GM12878 (cell line): ENCODE data around the gene ACADVL. TPM values are rescaled to one million over a fixed set of nuclear protein-coding genes. Genes with fewer than 3 reads are reported as not detected.

Source experiments
- ATAC-seq: fragments of 200-7000 bp; cut with Tn5 transposase; 3 replicates; pipeline ENCODE4 v1.9.1; 2020; ENCODE audit warnings: mild to moderate bottlenecking, moderate library complexity
- BruUV-seq: library from RNA; stranded (reverse); fragments of 400-500 nt; replicated peaks from 2 replicates; lab custom pipeline; 2021; lab: Mats Ljungman, UMichigan
- CTCF ChIA-PET: fragments of 300-600 bp; sonication (Branson Sonifier 250); formaldehyde crosslinking; extraction: SDS; loops from one replicate; lab custom pipeline; 2021; ENCODE audit warnings: inconsistent platforms; lab: Yijun Ruan, JAX
- POLR2A ChIA-PET: fragments of 350-600 bp; formaldehyde crosslinking; extraction: SDS; loops from one replicate; lab custom pipeline; 2021; ENCODE audit warnings: inconsistent platforms; lab: Charles Lee
- RAD21 ChIA-PET: fragments of 300-600 bp; sonication (Branson Sonifier 250); formaldehyde crosslinking; loops from one replicate; lab custom pipeline; 2023; ENCODE audit warnings: antibody characterized with exemption; ENCODE audit not compliant: unreplicated experiment; lab: Charles Lee
- SMC1A ChIA-PET: fragments of 300-600 bp; sonication (Branson Sonifier 250); formaldehyde crosslinking; loops from one replicate; lab custom pipeline; 2023; ENCODE audit not compliant: unreplicated experiment, uncharacterized antibody; lab: Charles Lee
- DNase-seq: peaks from one replicate; pipeline ENCODE4 v3.0.0-alpha.2; 2011; ENCODE audit warnings: low read depth, low spot score
- FAIRE-seq: peaks from 3 replicates; lab custom pipeline; 2011; peaks lifted over from hg19 to GRCh38; lab: Jason Lieb, UNC
- H2AFZ ChIP-seq: 2 replicates; pipeline ENCODE4 v1.6.0; 2011; ENCODE audit warnings: low read depth, low read length, control low read depth; ENCODE audit not compliant: control insufficient read depth
- H3K27ac ChIP-seq: 2 replicates; pipeline ENCODE4 v1.5.1; 2011; ENCODE audit warnings: control low read depth; ENCODE audit not compliant: control insufficient read depth, insufficient read depth
- H3K27me3 ChIP-seq, 2 experiments: replicated peaks in 1 of 2; 2 replicates each; pipeline versions ENCODE4 v1.6.0 to v1.6.1; 2011; ENCODE audit warnings: low read length in 1 of 2; ENCODE audit not compliant: control insufficient read depth in 2 of 2, insufficient read depth in 2 of 2
- H3K36me3 ChIP-seq, 2 experiments: 2 replicates each; pipeline ENCODE4 v1.5.1; 2011; ENCODE audit warnings: low read length in 1 of 2; ENCODE audit not compliant: control insufficient read depth in 2 of 2, insufficient read depth in 2 of 2
- H3K4me1 ChIP-seq: 2 replicates; pipeline ENCODE4 v1.6.1; 2011; ENCODE audit warnings: mild to moderate bottlenecking, low read length, moderate library complexity, mixed read lengths; ENCODE audit not compliant: control insufficient read depth, insufficient read depth
- H3K4me2 ChIP-seq: 2 replicates; pipeline ENCODE4 v1.6.0; 2011; ENCODE audit warnings: control low read depth; ENCODE audit not compliant: control insufficient read depth, insufficient read depth
- H3K4me3 ChIP-seq: fragments of 200-600 bp; sonication (generic); 2 replicates; pipeline ENCODE4 v1.5.1; 2016
- H3K79me2 ChIP-seq: 2 replicates; pipeline ENCODE4 v1.6.0; 2011; ENCODE audit warnings: low read length; ENCODE audit not compliant: control insufficient read depth, insufficient read depth
- H3K9ac ChIP-seq: 2 replicates; pipeline ENCODE4 v1.8.0; 2011; ENCODE audit warnings: low read length, control low read depth, mixed read lengths; ENCODE audit not compliant: control insufficient read depth, insufficient read depth
- H3K9me3 ChIP-seq: replicated peaks from 3 replicates; pipeline ENCODE4 v1.5.1; 2011; ENCODE audit warnings: mild to moderate bottlenecking, low read length; ENCODE audit not compliant: control insufficient read depth, insufficient read depth
- H4K20me1 ChIP-seq: 2 replicates; pipeline ENCODE4 v1.6.0; 2011; ENCODE audit not compliant: control insufficient read depth, insufficient read depth
- CBFB ChIP-seq: IDR thresholded peaks from 2 replicates; pipeline ENCODE4 v1.6.1; 2016; ENCODE audit warnings: antibody characterized with exemption, low read depth
- CREM ChIP-seq: IDR thresholded peaks from 2 replicates; pipeline ENCODE4 v1.6.1; 2014; ENCODE audit warnings: antibody characterized with exemption, low read depth
- GATAD2B ChIP-seq: fragments of 450-650 bp; conservative IDR thresholded peaks from 2 replicates; pipeline ENCODE4 v1.6.1; 2017; ENCODE audit warnings: low read depth, mild to moderate bottlenecking, moderate library complexity
- PAX5 ChIP-seq: IDR thresholded peaks from 2 replicates; pipeline ENCODE4 v1.6.1; 2011; ENCODE audit warnings: low read depth, low read length, borderline replicate concordance
- ZNF622 ChIP-seq: fragments of 450-650 bp; IDR thresholded peaks from 2 replicates; pipeline ENCODE4 v1.6.1; 2017; ENCODE audit warnings: mild to moderate bottlenecking, inconsistent platforms
- WGBS: methylation state at CpG from one replicate; pipeline ENCODE4 v1.1.6; 2016; ENCODE audit warnings: low lambda C conversion rate; ENCODE audit not compliant: insufficient replicate concordance, insufficient coverage; ENCODE audit errors: missing lambda C conversion rate; 5-methylcytosine and 5-hydroxymethylcytosine counted together
- in situ Hi-C: fragments of 300-500 bp; cut with MboI; formaldehyde crosslinking; loops from 9 replicates; pipeline ENCODE4 v1.14.3; 2018; ENCODE audit warnings: mixed read lengths
- intact Hi-C: fragments of 100-400 bp; cut with micrococcal nuclease; formaldehyde crosslinking; loops from one replicate; pipeline ENCODE4 v1.14.2; 2022; ENCODE audit not compliant: unreplicated experiment
- polyA plus RNA-seq, 11 experiments: library from polyadenylated mRNA; depleted of rRNA in 4 of 11; unstranded in 6 of 11; stranded (reverse) in 5 of 11; fragments of >200 nt; fragmentation: Nextera tagmentation in 4 of 11; fragmentation: Illumina TruSeq in 1 of 11; extraction: Ambion mirVana in 4 of 11; extraction: Trizol in 1 of 11; gene quantifications; 1 replicate in 1 of 11; 2 replicates in 10 of 11; pipeline versions ENCODE4 v1.2.1 to v1.2.3, GENCODE V29; 2011 to 2016; ENCODE audit warnings: inconsistent platforms in 2 of 11, missing spikeins in 2 of 11, low read depth in 1 of 11
- total RNA-seq, 4 experiments: library from RNA; depleted of rRNA in 3 of 4; stranded (reverse); fragments of >200 nt in 3 of 4; fragmentation: Illumina TruSeq in 1 of 4; extraction: Trizol in 1 of 4; gene quantifications; 2 replicates each; pipeline versions ENCODE4 v1.2.1 to v1.2.3, GENCODE V29; 2013 to 2021

Gene ACADVL
- total and polyA plus RNA-seq, 10 of the 15 experiments (the other 5 are each of a cell fraction or from before 2014, with no cell fraction given) = 25.4 to 232 (median 180) TPM

GRCh38 chr17:7258731-7259554 lies 39.2 kb downstream of the ACADVL start:
- CTCF ChIA-PET = interaction anchor here (0.7 kb wide), 1 partner anchor 23 kb away, joined by 3 read pairs; no protein-coding TSS in a partner anchor
- RAD21 ChIA-PET = no interaction called here
- H4K20me1 ChIP-seq = no peaks in the 10 kb centered on the region
- no peak overlapping the region for H3K27ac ChIP-seq
- no peaks in the 10 kb centered on the region for H3K9me3 ChIP-seq
- DNase-seq = no peak
- POLR2A ChIA-PET = interaction anchor here (1.0 kb wide), 1 partner anchor 17 kb away, joined by 3 read pairs; no protein-coding TSS in a partner anchor
- no peak overlapping the region for H3K9ac ChIP-seq
- H3K4me2 ChIP-seq = no peak overlapping the region
- intact Hi-C loops = no loop called here
- SMC1A ChIA-PET = interaction anchor here (1.4 kb wide), 1 partner anchor 10 kb away, joined by 5 read pairs; no protein-coding TSS in a partner anchor
- BruUV-seq = no TSS peak
- in situ Hi-C loops = no loop called here
- WGBS = 92% methylated on average over 7 of the region's 7 CpGs
- FAIRE-seq = no peak
- ATAC-seq = no peak
- H3K27me3 ChIP-seq = peaks cover 3 to 5% of the 10 kb centered on the region in 2 experiments; a peak in 2 of 4 replicates
- H2AFZ ChIP-seq = no peak overlapping the region
- H3K4me1 ChIP-seq = peaks cover 17% of the 10 kb centered on the region
- H3K4me3 ChIP-seq = no peak overlapping the region
- TF ChIP-seq CREM = no peak
- H3K36me3 ChIP-seq = peaks cover 2 to 13% of the 10 kb centered on the region in 2 experiments; a peak in 2 of 4 replicates
- H3K79me2 ChIP-seq = no peaks in the 10 kb centered on the region

DNA sequence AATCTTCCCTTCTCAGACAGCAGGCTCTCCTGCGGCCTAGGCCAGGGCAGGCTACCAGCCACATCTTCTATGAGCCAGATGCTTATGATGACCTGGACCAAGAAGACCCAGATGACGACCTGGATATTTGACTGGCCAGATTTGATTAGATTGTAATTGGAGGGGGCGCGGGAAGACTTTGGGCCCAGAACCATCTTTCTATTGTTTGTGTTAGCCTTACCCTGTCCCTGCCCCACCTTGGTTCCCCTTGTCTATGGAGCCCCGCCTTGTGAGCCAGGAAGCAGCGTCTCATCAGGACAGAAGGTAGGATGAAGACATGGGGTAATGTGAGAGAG lies 39.8 kb downstream of the ACADVL start:
- intact Hi-C loops (no loop called here), in situ Hi-C loops (no loop called here)
- no peak for FAIRE-seq
- ChIA-PET POLR2A (no interaction called here), SMC1A (interaction anchor here (1.4 kb wide), 1 partner anchor 10 kb away, joined by 5 read pairs; no protein-coding TSS in a partner anchor), CTCF (interaction anchor here (0.7 kb wide), 1 partner anchor 23 kb away, joined by 3 read pairs; no protein-coding TSS in a partner anchor), RAD21 (no interaction called here)
- Histone ChIP-seq H3K9me3 (no peaks in the 10 kb centered on the region), H3K36me3 (peaks cover 1 to 13% of the 10 kb centered on the region in 2 experiments; a peak in 2 of 4 replicates), H3K9ac (no peak overlapping the region), H3K27ac (no peak overlapping the region), H3K4me3 (no peak overlapping the region), H3K4me1 (peaks cover 17% of the 10 kb centered on the region), H3K79me2 (no peaks in the 10 kb centered on the region), H2AFZ (no peak overlapping the region), H4K20me1 (no peaks in the 10 kb centered on the region), H3K27me3 (peaks cover 3 to 5% of the 10 kb centered on the region in 2 experiments; a peak in 2 of 4 replicates), H3K4me2 (no peak overlapping the region)
- no peak for ATAC-seq
- BruUV-seq = no TSS peak
- DNase-seq = no peak
- 92% methylated on average over 6 of the region's 6 CpGs for WGBS
- no peak for TF ChIP-seq ZNF622
- no peak for TF ChIP-seq CBFB
- no peak for TF ChIP-seq PAX5
- no peak for TF ChIP-seq GATAD2B
